ENCODE results near the gene ATP11A.

- TF ChIP-seq CTCF (IDR thresholded peaks at IDR 0.05) (no peak), POLR2A (IDR thresholded peaks at IDR 0.05) (no peak)
Measured at GRCh38 chr13:112774829-112775565, 85.2 kb downstream of the ATP11A start.
